HepG2 (cell line): ENCODE results near the gene CCDC180. TPM values are rescaled to one million over a fixed set of nuclear protein-coding genes. Genes with fewer than 3 reads are reported as not detected.

Source experiments
- ATAC-seq: fragments of 200-7000 bp; cut with Tn5 transposase; 3 replicates; pipeline ENCODE4 v1.9.1; 2020; ENCODE audit warnings: mild to moderate bottlenecking, moderate library complexity
- BruUV-seq: library from RNA; stranded (reverse); fragments of 400-500 nt; replicated peaks from 2 replicates; lab custom pipeline; 2021; lab: Mats Ljungman, UMichigan
- CTCF ChIA-PET: fragments of 300-600 bp; formaldehyde crosslinking; extraction: SDS; loops from one replicate; lab custom pipeline; 2021; ENCODE audit warnings: low total read pairs, inconsistent platforms, low intra/inter-chr PET ratio; lab: Yijun Ruan, JAX
- POLR2A ChIA-PET: fragments of 350-600 bp; sonication (Branson Sonifier 250); formaldehyde crosslinking; loops from one replicate; lab custom pipeline; 2020; ENCODE audit warnings: antibody characterized with exemption, inconsistent platforms; lab: Yijun Ruan, JAX
- DNase-seq: peaks from one replicate; pipeline ENCODE4 v3.0.0-alpha.2; 2015; ENCODE audit warnings: low spot score
- FAIRE-seq: peaks from 3 replicates; lab custom pipeline; 2011; peaks lifted over from hg19 to GRCh38; lab: Jason Lieb, UNC
- H2AFZ ChIP-seq: one replicate; pipeline ENCODE4 v1.6.1; 2011; ENCODE audit warnings: low read length, inconsistent platforms
- H3K27ac ChIP-seq: fragments of 300-600 bp; 3 replicates; pipeline ENCODE4 v1.8.0; 2011; ENCODE audit warnings: mixed run types, mild to moderate bottlenecking, mixed read lengths, low read length, inconsistent platforms; ENCODE audit not compliant: insufficient read depth; ENCODE audit errors: extremely low read length
- H3K27me3 ChIP-seq, 2 experiments: fragments of 200-600 bp in 1 of 2; 2 replicates in 1 of 2; 3 replicates in 1 of 2; pipeline versions ENCODE4 v1.6.0 to v1.8.0; 2011; ENCODE audit warnings: low read length in 2 of 2, mild to moderate bottlenecking in 2 of 2, moderate library complexity in 2 of 2, inconsistent platforms in 1 of 2; ENCODE audit not compliant: insufficient read depth in 2 of 2, control insufficient read depth in 1 of 2
- H3K36me3 ChIP-seq, 2 experiments: fragments of 200-600 bp in 1 of 2; replicated peaks in 1 of 2; 2 replicates in 1 of 2; 3 replicates in 1 of 2; pipeline versions ENCODE4 v1.5.1 to v1.8.0; 2011; ENCODE audit warnings: low read length in 2 of 2, inconsistent platforms in 1 of 2; ENCODE audit not compliant: insufficient read depth in 2 of 2, control insufficient read depth in 1 of 2
- H3K4me1 ChIP-seq: 2 replicates; pipeline ENCODE4 v1.5.1; 2012; ENCODE audit warnings: low read length, inconsistent platforms; ENCODE audit not compliant: insufficient read depth
- H3K4me2 ChIP-seq: 2 replicates; pipeline ENCODE4 v1.6.0; 2011; ENCODE audit warnings: low read depth, low read length, inconsistent platforms
- H3K4me3 ChIP-seq, 3 experiments: fragments of 200-600 bp in 1 of 3; sonication (generic), shearing (Covaris generic) in 1 of 3; replicated peaks in 1 of 3; 2 replicates each; pipeline ENCODE4 v1.5.1; 2011 to 2016; ENCODE audit warnings: low read length in 3 of 3, inconsistent platforms in 2 of 3, low read depth in 2 of 3, mild to moderate bottlenecking in 2 of 3, control low read depth in 1 of 3, mixed read lengths in 1 of 3; ENCODE audit not compliant: insufficient read depth in 1 of 3
- H3K79me2 ChIP-seq: one replicate; pipeline ENCODE4 v1.6.1; 2011; ENCODE audit warnings: low read length, inconsistent platforms; ENCODE audit not compliant: insufficient read depth
- H3K9ac ChIP-seq: 2 replicates; pipeline ENCODE4 v1.6.0; 2011; ENCODE audit warnings: mild to moderate bottlenecking, low read depth, low read length, inconsistent platforms; ENCODE audit not compliant: insufficient read depth
- H3K9me3 ChIP-seq: 2 replicates; pipeline ENCODE4 v1.5.1; 2012; ENCODE audit warnings: mild to moderate bottlenecking, low read length
- H4K20me1 ChIP-seq: 2 replicates; pipeline ENCODE4 v1.6.0; 2011; ENCODE audit warnings: inconsistent platforms, mild to moderate bottlenecking, low read length, moderate library complexity; ENCODE audit not compliant: insufficient read depth
- MAFK ChIP-seq, 2 experiments: IDR thresholded peaks in 1 of 2; conservative IDR thresholded peaks in 1 of 2; 2 replicates each; pipeline ENCODE4 v1.6.1; 2011; ENCODE audit warnings: improper control_type of control experiment in 2 of 2, low read length in 2 of 2
- NCOA5 ChIP-seq: sonication (generic); formaldehyde crosslinking; IDR thresholded peaks from 2 replicates; pipeline ENCODE4 v1.4.0; 2020; ENCODE audit warnings: missing genetic modification reagents
- NFE2L2 ChIP-seq: fragments of 150-350 bp; IDR thresholded peaks from 2 replicates; pipeline ENCODE4 v1.6.1; 2014; ENCODE audit warnings: low read length
- ZNF460 ChIP-seq: sonication (generic); formaldehyde crosslinking; IDR thresholded peaks from 2 replicates; pipeline ENCODE4 v1.5.1; 2020; ENCODE audit warnings: missing genetic modification reagents, mild to moderate bottlenecking, borderline replicate concordance
- ZNF746 ChIP-seq: sonication (generic); formaldehyde crosslinking; IDR thresholded peaks from 2 replicates; pipeline ENCODE4 v1.8.0; 2022; ENCODE audit warnings: mild to moderate bottlenecking, missing genetic modification reagents
- WGBS: methylation state at CpG from one replicate; pipeline ENCODE4 v1.1.6; 2017; ENCODE audit warnings: low lambda C conversion rate; 5-methylcytosine and 5-hydroxymethylcytosine counted together
- in situ Hi-C: cut with HindIII; loops from 2 replicates; pipeline ENCODE4 v1.10.0; 2017; ENCODE audit warnings: low pct_unique_long_range_greater_than_20kb; ENCODE audit not compliant: extremely low pct_ligation_motif_present
- intact Hi-C: fragments of 100-400 bp; cut with micrococcal nuclease; formaldehyde crosslinking; loops from one replicate; pipeline ENCODE4 v1.10.0; 2022; ENCODE audit not compliant: unreplicated experiment
- polyA plus RNA-seq, 8 experiments: library from polyadenylated mRNA; depleted of rRNA in 3 of 8; stranded (reverse) in 7 of 8; unstranded in 1 of 8; fragments of >200 nt; fragmentation: Illumina TruSeq in 4 of 8; extraction: Trizol in 4 of 8; gene quantifications; 2 replicates each; pipeline versions ENCODE4 v1.2.1 to v1.2.3, GENCODE V29; 2011 to 2016; ENCODE audit warnings: low read depth in 4 of 8, missing spikeins in 1 of 8, mixed read lengths in 1 of 8; ENCODE audit not compliant: insufficient read depth in 1 of 8
- total RNA-seq, 5 experiments: library from RNA; depleted of rRNA; stranded (reverse); fragments of >200 nt; fragmentation: Illumina TruSeq; extraction: Trizol; gene quantifications; 2 replicates each; pipeline ENCODE4 v1.2.3, GENCODE V29; 2016; ENCODE audit warnings: low read depth in 1 of 5
- TF ChIP-seq, protein P1 (sequence below): sonication (generic); formaldehyde crosslinking; IDR thresholded peaks from 2 replicates; pipeline ENCODE4 v1.4.0; 2020; ENCODE audit warnings: missing genetic modification reagents

The CCDC180 gene
- total and polyA plus RNA-seq, 2 of the 13 experiments (the other 11 are each of a cell fraction or from before 2014, with no cell fraction given) = 2.2 to 2.5 TPM

DNA sequence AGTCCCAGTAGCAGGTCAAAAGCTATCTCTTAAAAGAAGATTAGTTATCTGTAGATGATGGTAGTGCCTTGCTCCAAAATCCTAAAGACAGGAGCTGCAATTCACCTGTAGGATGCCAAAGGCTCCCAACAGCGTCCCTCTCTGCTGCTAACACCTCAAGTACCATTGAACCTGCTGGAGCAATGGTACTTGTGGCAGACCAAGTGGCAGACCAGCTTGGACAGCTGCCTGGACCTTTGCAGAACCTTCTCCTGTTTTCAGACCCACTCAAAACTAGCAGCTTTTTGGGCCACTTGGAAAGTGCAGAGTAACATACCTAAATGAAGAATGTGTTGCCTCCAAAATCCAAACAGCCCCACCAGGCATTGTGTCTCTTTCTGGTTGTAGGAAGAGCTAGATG is 6.9 kb upstream of the CCDC180 start (continued):
- TF ChIP-seq, protein P1, sequence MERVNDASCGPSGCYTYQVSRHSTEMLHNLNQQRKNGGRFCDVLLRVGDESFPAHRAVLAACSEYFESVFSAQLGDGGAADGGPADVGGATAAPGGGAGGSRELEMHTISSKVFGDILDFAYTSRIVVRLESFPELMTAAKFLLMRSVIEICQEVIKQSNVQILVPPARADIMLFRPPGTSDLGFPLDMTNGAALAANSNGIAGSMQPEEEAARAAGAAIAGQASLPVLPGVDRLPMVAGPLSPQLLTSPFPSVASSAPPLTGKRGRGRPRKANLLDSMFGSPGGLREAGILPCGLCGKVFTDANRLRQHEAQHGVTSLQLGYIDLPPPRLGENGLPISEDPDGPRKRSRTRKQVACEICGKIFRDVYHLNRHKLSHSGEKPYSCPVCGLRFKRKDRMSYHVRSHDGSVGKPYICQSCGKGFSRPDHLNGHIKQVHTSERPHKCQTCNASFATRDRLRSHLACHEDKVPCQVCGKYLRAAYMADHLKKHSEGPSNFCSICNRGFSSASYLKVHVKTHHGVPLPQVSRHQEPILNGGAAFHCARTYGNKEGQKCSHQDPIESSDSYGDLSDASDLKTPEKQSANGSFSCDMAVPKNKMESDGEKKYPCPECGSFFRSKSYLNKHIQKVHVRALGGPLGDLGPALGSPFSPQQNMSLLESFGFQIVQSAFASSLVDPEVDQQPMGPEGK (CRISPR knock-in tag) = no peak
- TF ChIP-seq, all 625 proteins: peak for 0

DNA sequence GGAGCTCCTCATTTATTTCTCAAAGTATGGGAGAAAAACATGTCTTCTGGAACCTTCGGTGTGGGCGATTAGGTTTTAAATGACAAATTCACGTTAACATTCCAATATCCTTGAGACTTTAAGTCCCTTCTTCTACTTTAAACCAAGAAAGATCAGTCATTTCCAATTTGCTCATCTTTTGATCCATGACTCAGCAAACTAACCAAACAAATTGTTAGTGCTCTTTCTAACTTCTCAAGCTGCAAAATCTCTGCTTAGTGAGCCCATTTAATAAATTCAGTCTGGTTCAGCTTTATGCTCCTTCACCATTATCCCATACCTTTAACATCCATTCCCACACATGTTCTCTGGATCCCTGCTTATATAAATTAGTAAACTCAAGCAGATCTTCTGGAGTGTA is 5.5 kb upstream of the CCDC180 start:
- TF ChIP-seq NFE2L2 (peak; percentile 55; the same call in 1 of the 2 replicates), NCOA5 (no peak), ZNF460 (CRISPR knock-in tag) (no peak), ZNF746 (no peak), MAFK (conservative IDR thresholded peaks at IDR 0.05 in 1 of 2, IDR thresholded peaks at IDR 0.05 in 1 of 2; ENCODE audit: low read length in 2 of 2) (peak in 1 of 2 experiments; percentile 14; a peak in 1 of 4 replicates)
- ChIA-PET CTCF (no interaction called here), POLR2A (no interaction called here)
- Histone ChIP-seq H3K4me3 (no peak overlapping the region), H3K9me3 (no peaks in the 10 kb centered on the region), H3K4me2 (no peak overlapping the region), H3K27me3 (no peaks in the 10 kb centered on the region), H3K79me2 (no peaks in the 10 kb centered on the region), H3K4me1 (no peaks in the 10 kb centered on the region), H3K9ac (no peak overlapping the region), H3K36me3 (no peaks in the 10 kb centered on the region), H2AFZ (no peak overlapping the region), H3K27ac (no peak overlapping the region), H4K20me1 (no peaks in the 10 kb centered on the region)
- intact Hi-C loops (no loop called here), in situ Hi-C loops (no loop called here)
- BruUV-seq = no TSS peak
- no peak for ATAC-seq
- no peak for FAIRE-seq
- WGBS = 55% methylated on average over 3 of the region's 3 CpGs
- no peak for DNase-seq
